ENCODE results near the gene STX8. TPM values are rescaled to one million over a fixed set of nuclear protein-coding genes. Genes with fewer than 3 reads are reported as not detected.

The STX8 gene
- total RNA-seq, 2 donors from 2014 or later, result 38.8 to 60.8 TPM

- TF ChIP-seq CTCF (IDR thresholded peaks at IDR 0.05), result no peak
- no peak overlapping the region for H3K4me3 ChIP-seq
- no peaks in the 10 kb centered on the region for H3K27me3 ChIP-seq
Measured at GRCh38 chr17:9549215-9549614, 26.4 kb downstream of the STX8 start.

GRCh38 chr17:9544221-9544620 is 31.4 kb downstream of the STX8 start:
- no peaks in the 10 kb centered on the region for H3K9me3 ChIP-seq
- no peak overlapping the region for H3K27ac ChIP-seq
- DNase-seq (ENCODE audit: low spot score), result no peak
- H3K4me1 ChIP-seq, result no peaks in the 10 kb centered on the region
- no peak for TF ChIP-seq CTCF (IDR thresholded peaks at IDR 0.05)
- no peaks in the 10 kb centered on the region for H3K27me3 ChIP-seq
- H3K4me3 ChIP-seq, result no peak overlapping the region
- no peaks in the 10 kb centered on the region for H3K36me3 ChIP-seq

More at GRCh38 chr17:9549215-9549614, 26.4 kb downstream of the STX8 start:
- Histone ChIP-seq H3K36me3 (no peaks in the 10 kb centered on the region), H3K27ac (no peak overlapping the region), H3K4me1 (no peaks in the 10 kb centered on the region), H3K9me3 (no peaks in the 10 kb centered on the region)
- DNase-seq (ENCODE audit: low spot score), result no peak

- Histone ChIP-seq H3K27me3 (no peaks in the 10 kb centered on the region), H3K27ac (no peak overlapping the region), H3K4me1 (no peaks in the 10 kb centered on the region), H3K36me3 (no peaks in the 10 kb centered on the region), H3K4me3 (no peak overlapping the region), H3K9me3 (no peaks in the 10 kb centered on the region)
- TF ChIP-seq CTCF (IDR thresholded peaks at IDR 0.05), result no peak
- no peak for DNase-seq (ENCODE audit: low spot score)
Measured at GRCh38 chr17:9541718-9542117, 33.9 kb downstream of the STX8 start.

- H3K4me3 ChIP-seq, result no peak overlapping the region
- no peak for DNase-seq (ENCODE audit: low spot score)
Measured at GRCh38 chr17:9538626-9539025, 37.0 kb downstream of the STX8 start.

GRCh38 chr17:9537177-9537776 is 38.3 kb downstream of the STX8 start:
- DNase-seq (ENCODE audit: low spot score), result no peak
- no peaks in the 10 kb centered on the region for H3K4me1 ChIP-seq
- H3K4me3 ChIP-seq, result no peak overlapping the region
- no peaks in the 10 kb centered on the region for H3K27me3 ChIP-seq
- H3K9me3 ChIP-seq, result no peaks in the 10 kb centered on the region
- no peak overlapping the region for H3K27ac ChIP-seq
- no peaks in the 10 kb centered on the region for H3K36me3 ChIP-seq
- TF ChIP-seq CTCF (IDR thresholded peaks at IDR 0.05), result no peak

More at GRCh38 chr17:9538626-9539025, 37.0 kb downstream of the STX8 start:
- Histone ChIP-seq H3K4me1 (no peaks in the 10 kb centered on the region), H3K27ac (no peak overlapping the region), H3K36me3 (no peaks in the 10 kb centered on the region), H3K9me3 (no peaks in the 10 kb centered on the region), H3K27me3 (no peaks in the 10 kb centered on the region)
- no peak for TF ChIP-seq CTCF (IDR thresholded peaks at IDR 0.05)

- no peaks in the 10 kb centered on the region for H3K4me1 ChIP-seq
- no peak overlapping the region for H3K27ac ChIP-seq
- H3K4me3 ChIP-seq, result no peak overlapping the region
- H3K9me3 ChIP-seq, result no peaks in the 10 kb centered on the region
- no peaks in the 10 kb centered on the region for H3K36me3 ChIP-seq
- DNase-seq (ENCODE audit: low spot score), result no peak
- H3K27me3 ChIP-seq, result no peaks in the 10 kb centered on the region
- TF ChIP-seq CTCF (IDR thresholded peaks at IDR 0.05), result no peak
Measured at GRCh38 chr17:9536061-9536460, 39.6 kb downstream of the STX8 start.
